Measurements from ENCODE around the gene RNF157.
A peak's percentile ranks its signal among the peaks of the same experiment; 100 is the strongest.
"Not testable (repeated sequence)": the region's sequence is repeated elsewhere in the genome, so short reads cannot be mapped to it uniquely, and the experiment has no call there.

RNF157 gene

GRCh38 chr17:76232342-76232741, 8.0 kb downstream of the RNF157 start:
- DNase-seq, result no peak

GRCh38 chr17:76226749-76227148, 13.5 kb downstream of the RNF157 start:
- not testable (repeated sequence) for DNase-seq

- not testable (repeated sequence) for DNase-seq
Observed at GRCh38 chr17:76225373-76226086, 14.8 kb downstream of the RNF157 start.

- DNase-seq, result no peak
Observed at GRCh38 chr17:76223802-76224201, 16.5 kb downstream of the RNF157 start.

GRCh38 chr17:76219670-76220383, 20.5 kb downstream of the RNF157 start:
- DNase-seq, result no peak

- DNase-seq, result no peak
Observed at GRCh38 chr17:76217081-76217480, 23.2 kb downstream of the RNF157 start.

- no peak for DNase-seq
Observed at GRCh38 chr17:76213491-76213890, 26.8 kb downstream of the RNF157 start.

- DNase-seq, result no peak
Observed at GRCh38 chr17:76208120-76208519, 32.2 kb downstream of the RNF157 start.

- no peak for DNase-seq
Observed at GRCh38 chr17:76207275-76208059, 32.8 kb downstream of the RNF157 start.

- DNase-seq, result not testable (repeated sequence)
Observed at GRCh38 chr17:76205542-76206144, 34.6 kb downstream of the RNF157 start.

GRCh38 chr17:76204277-76204676, 36.0 kb downstream of the RNF157 start:
- no peak for DNase-seq

- DNase-seq, result no peak
Observed at GRCh38 chr17:76200354-76200753, 39.9 kb downstream of the RNF157 start.

GRCh38 chr17:76199469-76199868, 40.8 kb downstream of the RNF157 start:
- peak; percentile 51 for DNase-seq

GRCh38 chr17:76198702-76199101, 41.6 kb downstream of the RNF157 start:
- no peak for DNase-seq

GRCh38 chr17:76197911-76198310, 42.4 kb downstream of the RNF157 start:
- no peak for DNase-seq

GRCh38 chr17:76196675-76197074, 43.6 kb downstream of the RNF157 start:
- no peak for DNase-seq

GRCh38 chr17:76195281-76196096, 44.8 kb downstream of the RNF157 start:
- DNase-seq, result no peak

GRCh38 chr17:76193591-76193990, 46.7 kb downstream of the RNF157 start:
- no peak for DNase-seq

GRCh38 chr17:76191896-76192295, 48.4 kb downstream of the RNF157 start:
- peak; percentile 23 for DNase-seq

GRCh38 chr17:76189741-76190140, 50.6 kb downstream of the RNF157 start:
- no peak for DNase-seq

- no peak for DNase-seq
Observed at GRCh38 chr17:76189247-76189646, 51.0 kb downstream of the RNF157 start.

All from activated T-cell treated with anti-CD3 and anti-CD28 coated beads for 4 hours (primary cell).